Prostate gland (tissue), 2 donors: ENCODE data around the gene OLFM1.

Experiments
- POLR2AphosphoS5 ChIP-seq: sonication (generic); formaldehyde crosslinking; IDR thresholded peaks from one replicate; pipeline ENCODE4 v1.6.1; 2017; ENCODE audit warnings: antibody characterized with exemption
- TF ChIP-seq, protein P1 (sequence below), 4 experiments: fragments of 200-600 bp in 2 of 4; fragments of 450-650 bp in 2 of 4; sonication (generic) in 2 of 4; IDR thresholded peaks; 1 replicate in 3 of 4; 2 replicates in 1 of 4; pipeline ENCODE4 v1.5.1; 2016 to 2019; ENCODE audit warnings: antibody characterized with exemption in 4 of 4, mild to moderate bottlenecking in 2 of 4, moderate library complexity in 2 of 4

DNA sequence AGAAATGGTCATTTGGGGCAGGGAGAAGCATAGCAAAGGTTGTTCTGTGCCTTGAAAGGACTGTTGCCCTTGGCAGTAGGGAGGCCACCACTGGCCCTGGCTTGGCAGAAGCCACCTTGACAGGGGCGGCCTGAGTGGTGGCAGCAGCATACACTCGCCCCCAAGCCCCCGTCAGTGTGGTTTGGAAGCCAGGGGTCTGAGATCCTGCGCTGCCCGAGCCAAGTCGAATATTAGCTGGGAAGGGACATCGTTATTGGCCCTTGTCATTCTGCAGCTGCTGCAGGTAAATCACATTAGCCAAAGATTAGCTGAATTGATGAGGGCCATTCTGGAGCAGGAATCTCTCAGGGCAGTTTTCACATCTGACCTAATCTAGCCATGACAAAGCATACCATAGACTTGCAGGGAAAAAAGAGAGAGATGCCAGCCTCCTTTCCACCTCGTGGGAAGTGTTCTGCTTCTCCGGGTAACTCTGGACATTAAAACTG lies 9.0 kb downstream of the OLFM1 start:
- TF ChIP-seq POLR2AphosphoS5 = no peak
- TF ChIP-seq, protein P1, sequence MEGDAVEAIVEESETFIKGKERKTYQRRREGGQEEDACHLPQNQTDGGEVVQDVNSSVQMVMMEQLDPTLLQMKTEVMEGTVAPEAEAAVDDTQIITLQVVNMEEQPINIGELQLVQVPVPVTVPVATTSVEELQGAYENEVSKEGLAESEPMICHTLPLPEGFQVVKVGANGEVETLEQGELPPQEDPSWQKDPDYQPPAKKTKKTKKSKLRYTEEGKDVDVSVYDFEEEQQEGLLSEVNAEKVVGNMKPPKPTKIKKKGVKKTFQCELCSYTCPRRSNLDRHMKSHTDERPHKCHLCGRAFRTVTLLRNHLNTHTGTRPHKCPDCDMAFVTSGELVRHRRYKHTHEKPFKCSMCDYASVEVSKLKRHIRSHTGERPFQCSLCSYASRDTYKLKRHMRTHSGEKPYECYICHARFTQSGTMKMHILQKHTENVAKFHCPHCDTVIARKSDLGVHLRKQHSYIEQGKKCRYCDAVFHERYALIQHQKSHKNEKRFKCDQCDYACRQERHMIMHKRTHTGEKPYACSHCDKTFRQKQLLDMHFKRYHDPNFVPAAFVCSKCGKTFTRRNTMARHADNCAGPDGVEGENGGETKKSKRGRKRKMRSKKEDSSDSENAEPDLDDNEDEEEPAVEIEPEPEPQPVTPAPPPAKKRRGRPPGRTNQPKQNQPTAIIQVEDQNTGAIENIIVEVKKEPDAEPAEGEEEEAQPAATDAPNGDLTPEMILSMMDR (IDR thresholded peaks at IDR 0.05) = no peak
